ENCODE results near the gene GLRA3.

GRCh38 chr4:174648812-174649211 is 180.2 kb downstream of the GLRA3 start:
- no peak for TF ChIP-seq CTCF (IDR thresholded peaks at IDR 0.05)
- TF ChIP-seq POLR2A (IDR thresholded peaks at IDR 0.05), result no peak
